Body of pancreas (tissue), 4 donors: ENCODE results near the gene IQSEC2. TPM values are rescaled to one million over a fixed set of nuclear protein-coding genes. Genes with fewer than 3 reads are reported as not detected.
A peak's percentile ranks its signal among the peaks of the same experiment; 100 is the strongest.

Experiments
- ATAC-seq: fragments of 150-250 bp; one replicate; pipeline ENCODE4 v1.9.1; 2016
- DNase-seq, 4 donors: peaks; one replicate each; pipeline ENCODE4 v3.0.0-alpha.2; 2019
- H3K27ac ChIP-seq, 4 donors: fragments of 200-600 bp; sonication (generic); 1 replicate in 3 of 4; 2 replicates in 1 of 4; pipeline versions ENCODE4 v1.5.1 to v1.6.1; 2016 to 2019; ENCODE audit warnings: mild to moderate bottlenecking in 1 of 4, mixed read lengths in 1 of 4, moderate library complexity in 1 of 4
- H3K27me3 ChIP-seq, 2 donors: fragments of 200-600 bp; sonication (generic); one replicate each; pipeline ENCODE4 v1.6.0; 2016; ENCODE audit warnings: mild to moderate bottlenecking in 1 of 2
- H3K36me3 ChIP-seq, 2 donors: fragments of 200-600 bp; sonication (generic); replicated peaks in 1 of 2; 2 replicates each; pipeline ENCODE4 v1.5.1; 2016; ENCODE audit warnings: low read depth in 2 of 2; ENCODE audit not compliant: insufficient read depth in 1 of 2
- H3K4me1 ChIP-seq: fragments of 200-600 bp; sonication (generic); one replicate; pipeline ENCODE4 v1.6.0; 2016
- H3K4me3 ChIP-seq, 2 donors: fragments of 200-600 bp; sonication (generic); 1 replicate in 1 of 2; 2 replicates in 1 of 2; pipeline ENCODE4 v1.5.1; 2016 to 2019
- H3K9me3 ChIP-seq, 3 donors: fragments of 200-600 bp; sonication (generic); 1 replicate in 2 of 3; 2 replicates in 1 of 3; pipeline ENCODE4 v1.5.1; 2016
- CTCF ChIP-seq, 7 experiments: fragments of 450-650 bp in 4 of 7; fragments of 200-600 bp in 3 of 7; sonication (generic) in 3 of 7; IDR thresholded peaks; one replicate each; pipeline ENCODE4 v1.5.1; 2016 to 2019; ENCODE audit warnings: antibody characterized with exemption in 7 of 7
- POLR2A ChIP-seq, 3 donors: fragments of 450-650 bp; IDR thresholded peaks; one replicate each; pipeline ENCODE4 v1.6.1; 2016; ENCODE audit warnings: antibody characterized with exemption in 3 of 3, mild to moderate bottlenecking in 2 of 3
- WGBS, 2 donors: methylation state at CpG; one replicate each; pipeline ENCODE4 v1.1.5; 2017; 5-methylcytosine and 5-hydroxymethylcytosine counted together
- intact Hi-C: fragments of 100-400 bp; cut with DNase I; formaldehyde crosslinking; loops from one replicate; pipeline ENCODE4 v1.15.1; 2023
- total RNA-seq, 2 donors: library from RNA; depleted of rRNA; stranded (reverse); fragments of >200 nt; gene quantifications; one replicate each; pipeline ENCODE4 v1.1.0, GENCODE V29; 2016

IQSEC2 gene
- total RNA-seq, 2 donors from 2014 or later, result 12.7 to 30.3 TPM

GRCh38 chrX:53247928-53248327, 33.5 kb downstream of the IQSEC2 start:
- intact Hi-C loops, result no loop called here

GRCh38 chrX:53246231-53246630, 35.2 kb downstream of the IQSEC2 start:
- no peaks in the 10 kb centered on the region for H3K4me1 ChIP-seq

More at GRCh38 chrX:53247928-53248327, 33.5 kb downstream of the IQSEC2 start:
- Histone ChIP-seq H3K4me3 (no peak overlapping the region), H3K4me1 (no peaks in the 10 kb centered on the region), H3K27ac (no peak overlapping the region), H3K9me3 (no peaks in the 10 kb centered on the region), H3K36me3 (no peaks in the 10 kb centered on the region), H3K27me3 (no peaks in the 10 kb centered on the region)
- ATAC-seq (no peak), DNase-seq (no peak)
- no peak for TF ChIP-seq POLR2A (IDR thresholded peaks at IDR 0.05)
- TF ChIP-seq CTCF (IDR thresholded peaks at IDR 0.05), result no peak
- 92 to 94% methylated on average over 6 to 9 of the region's 10 CpGs for WGBS, 2 donors

GRCh38 chrX:53244610-53245009, 36.8 kb downstream of the IQSEC2 start:
- Histone ChIP-seq H3K36me3 (no peaks in the 10 kb centered on the region), H3K27me3 (no peaks in the 10 kb centered on the region), H3K4me1 (no peaks in the 10 kb centered on the region), H3K4me3 (no peak overlapping the region), H3K27ac (no peak overlapping the region), H3K9me3 (no peaks in the 10 kb centered on the region)
- DNase-seq (no peak), ATAC-seq (no peak)
- WGBS, 2 donors, result 75% methylated on average over 1 of the region's 1 CpG
- intact Hi-C loops, result no loop called here
- TF ChIP-seq POLR2A (IDR thresholded peaks at IDR 0.05), result no peak
- peak in 1 of 7 experiments; percentile 7 for TF ChIP-seq CTCF (IDR thresholded peaks at IDR 0.05)

More at GRCh38 chrX:53246231-53246630, 35.2 kb downstream of the IQSEC2 start:
- no peak for DNase-seq
- H3K27ac ChIP-seq, result no peak overlapping the region
- ATAC-seq, result no peak
- H3K27me3 ChIP-seq, result no peaks in the 10 kb centered on the region
- intact Hi-C loops, result no loop called here
- WGBS, 2 donors, result 71 to 75% methylated on average over 2 of the region's 2 CpGs
- no peaks in the 10 kb centered on the region for H3K9me3 ChIP-seq
- H3K36me3 ChIP-seq, result no peaks in the 10 kb centered on the region
- TF ChIP-seq POLR2A (IDR thresholded peaks at IDR 0.05) (no peak), CTCF (IDR thresholded peaks at IDR 0.05) (no peak)
- H3K4me3 ChIP-seq, result no peak overlapping the region

GRCh38 chrX:53242310-53242709, 39.1 kb downstream of the IQSEC2 start:
- ATAC-seq, result no peak
- H3K27ac ChIP-seq, result no peak overlapping the region
- TF ChIP-seq CTCF (IDR thresholded peaks at IDR 0.05) (no peak), POLR2A (IDR thresholded peaks at IDR 0.05) (no peak)
- H3K27me3 ChIP-seq, result no peaks in the 10 kb centered on the region
- WGBS, 2 donors, result 87 to 100% methylated on average over 2 to 3 of the region's 4 CpGs
- no peaks in the 10 kb centered on the region for H3K9me3 ChIP-seq
- DNase-seq, result no peak
- intact Hi-C loops, result no loop called here
- no peak overlapping the region for H3K4me3 ChIP-seq
- no peaks in the 10 kb centered on the region for H3K36me3 ChIP-seq
- no peaks in the 10 kb centered on the region for H3K4me1 ChIP-seq

- Histone ChIP-seq H3K9me3 (no peaks in the 10 kb centered on the region), H3K27me3 (no peaks in the 10 kb centered on the region), H3K36me3 (no peaks in the 10 kb centered on the region), H3K27ac (no peak overlapping the region), H3K4me3 (no peak overlapping the region), H3K4me1 (no peaks in the 10 kb centered on the region)
- intact Hi-C loops, result no loop called here
- TF ChIP-seq CTCF (IDR thresholded peaks at IDR 0.05), result no peak
- no peak for TF ChIP-seq POLR2A (IDR thresholded peaks at IDR 0.05)
- ATAC-seq, result no peak
- 89 to 100% methylated on average over 2 to 7 of the region's 7 CpGs for WGBS, 2 donors
- no peak for DNase-seq
Observed at GRCh38 chrX:53241558-53241957, 39.8 kb downstream of the IQSEC2 start.
